Parathyroid adenoma (tissue), 2 donors: ENCODE data around the gene RNASE7.

Experiments used
- H2AFZ ChIP-seq: fragments of 300-600 bp; sonication (generic); one replicate; pipeline ENCODE4 v1.7.0; 2017; ENCODE audit warnings: antibody characterized with exemption, mild to moderate bottlenecking
- H3K27ac ChIP-seq: fragments of 300-600 bp; sonication (generic); one replicate; pipeline ENCODE4 v1.7.0; 2017
- H3K27me3 ChIP-seq: fragments of 300-600 bp; sonication (generic); one replicate; pipeline ENCODE4 v1.7.0; 2017; ENCODE audit warnings: low read length; ENCODE audit not compliant: control insufficient read depth, insufficient read depth
- H3K36me3 ChIP-seq: fragments of 300-600 bp; sonication (generic); one replicate; pipeline ENCODE4 v1.7.0; 2017; ENCODE audit warnings: low read length; ENCODE audit not compliant: control insufficient read depth, insufficient read depth
- H3K4me1 ChIP-seq: fragments of 300-600 bp; sonication (generic); one replicate; pipeline ENCODE4 v1.7.0; 2017; ENCODE audit warnings: control low read depth
- H3K4me2 ChIP-seq: fragments of 300-600 bp; sonication (generic); one replicate; pipeline ENCODE4 v1.7.0; 2017; ENCODE audit warnings: low read length
- H3K4me3 ChIP-seq: fragments of 300-600 bp; sonication (generic); one replicate; pipeline ENCODE4 v1.7.0; 2017; ENCODE audit warnings: low read depth, low read length
- H3K79me2 ChIP-seq: fragments of 300-600 bp; sonication (generic); one replicate; pipeline ENCODE4 v1.7.0; 2017; ENCODE audit warnings: control low read depth
- H3K9ac ChIP-seq: fragments of 300-600 bp; sonication (generic); one replicate; pipeline ENCODE4 v1.7.0; 2017; ENCODE audit warnings: mild to moderate bottlenecking
- H3K9me3 ChIP-seq: fragments of 300-600 bp; sonication (generic); one replicate; pipeline ENCODE4 v1.7.0; 2017; ENCODE audit warnings: low read length; ENCODE audit not compliant: control insufficient read depth
- CTCF ChIP-seq: fragments of 300-600 bp; sonication (generic); IDR thresholded peaks from one replicate; pipeline ENCODE4 v1.7.0; 2017; ENCODE audit warnings: antibody characterized with exemption, mild to moderate bottlenecking
- donor health status: primary hyperparathyroidism.

RNASE7 gene

GRCh38 chr14:21036751-21037150 lies 5.4 kb upstream of the RNASE7 start:
- peaks cover 43% of the 10 kb centered on the region for H3K4me1 ChIP-seq
- no peaks in the 10 kb centered on the region for H3K79me2 ChIP-seq
- no peak overlapping the region for H3K4me3 ChIP-seq
- no peak for TF ChIP-seq CTCF
- H3K27ac ChIP-seq, result no peak overlapping the region
- H3K4me2 ChIP-seq, result no peak overlapping the region
- H3K9ac ChIP-seq, result no peak overlapping the region
- no peaks in the 10 kb centered on the region for H3K9me3 ChIP-seq
- no peak overlapping the region for H2AFZ ChIP-seq
- H3K36me3 ChIP-seq, result no peaks in the 10 kb centered on the region
- H3K27me3 ChIP-seq, result no peaks in the 10 kb centered on the region

GRCh38 chr14:21037156-21037555 lies 5.0 kb upstream of the RNASE7 start:
- Histone ChIP-seq H3K36me3 (no peaks in the 10 kb centered on the region), H3K9ac (no peak overlapping the region), H3K27me3 (no peaks in the 10 kb centered on the region), H3K9me3 (no peaks in the 10 kb centered on the region), H3K4me2 (no peak overlapping the region), H2AFZ (no peak overlapping the region), H3K4me1 (peaks cover 47% of the 10 kb centered on the region), H3K27ac (no peak overlapping the region), H3K4me3 (no peak overlapping the region), H3K79me2 (no peaks in the 10 kb centered on the region)
- no peak for TF ChIP-seq CTCF

GRCh38 chr14:21038441-21039422 lies 3.4 kb upstream of the RNASE7 start:
- Histone ChIP-seq H3K36me3 (no peaks in the 10 kb centered on the region), H3K79me2 (no peaks in the 10 kb centered on the region), H3K9me3 (no peaks in the 10 kb centered on the region), H2AFZ (peak overlapping the region; percentile 61), H3K27ac (peak overlapping the region; percentile 87), H3K4me1 (peaks cover 63% of the 10 kb centered on the region), H3K9ac (no peak overlapping the region), H3K27me3 (no peaks in the 10 kb centered on the region), H3K4me2 (peak overlapping the region; percentile 32), H3K4me3 (no peak overlapping the region)
- TF ChIP-seq CTCF, result no peak

DNA sequence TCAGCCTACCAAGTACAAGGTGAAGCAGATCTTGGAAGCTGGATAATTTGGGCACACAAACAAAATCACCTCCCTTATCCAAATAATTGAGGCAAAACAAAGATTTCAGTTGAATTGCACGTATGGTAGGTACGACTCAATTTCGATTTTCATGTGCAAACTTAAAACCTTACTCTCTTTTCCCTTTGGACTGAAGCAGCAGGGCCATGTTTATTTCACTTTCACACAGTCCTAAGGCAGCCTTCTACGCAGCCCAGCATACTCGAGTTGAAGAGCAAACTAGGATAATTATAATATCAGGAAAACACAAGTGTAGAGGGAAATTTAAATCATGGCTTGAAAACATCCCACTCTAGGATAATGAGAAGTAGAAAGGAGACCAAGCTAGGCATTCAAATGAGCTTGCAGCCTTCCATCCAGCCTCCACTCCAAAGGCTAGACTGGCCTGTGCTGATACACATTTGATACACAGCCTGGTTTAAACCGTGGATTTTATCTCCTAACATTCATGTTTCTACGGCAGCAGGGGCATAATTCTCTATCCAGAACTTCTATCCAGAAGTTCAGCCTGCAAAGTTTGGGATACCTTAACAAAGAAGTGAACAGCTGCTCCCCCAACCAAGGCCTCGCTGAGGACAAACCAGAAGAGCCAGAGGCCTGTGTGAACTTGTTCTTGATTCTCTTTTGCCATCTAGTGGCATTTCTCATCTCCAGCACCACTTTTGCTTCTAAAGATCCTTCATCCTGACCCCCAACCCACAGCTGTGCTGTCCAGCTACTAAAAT lies 2.4 kb upstream of the RNASE7 start:
- H3K79me2 ChIP-seq, result no peaks in the 10 kb centered on the region
- peak; percentile 79 for TF ChIP-seq CTCF
- H3K9me3 ChIP-seq, result no peaks in the 10 kb centered on the region
- no peak overlapping the region for H3K4me3 ChIP-seq
- peaks cover 66% of the 10 kb centered on the region for H3K4me1 ChIP-seq
- H3K27ac ChIP-seq, result peak overlapping the region; percentile 87
- peak overlapping the region; percentile 61 for H2AFZ ChIP-seq
- no peaks in the 10 kb centered on the region for H3K36me3 ChIP-seq
- peak overlapping the region; percentile 32 for H3K4me2 ChIP-seq
- no peak overlapping the region for H3K9ac ChIP-seq
- H3K27me3 ChIP-seq, result no peaks in the 10 kb centered on the region
